Measurements from ENCODE around the gene MRPS21. TPM values are rescaled to one million over a fixed set of nuclear protein-coding genes. Genes with fewer than 3 reads are reported as not detected.

MRPS21 gene
- total RNA-seq: 68.4 and 69.4 TPM in 2 replicates
- long read RNA-seq, transcript MRPS21-202 (3 exons, 1,226 nt): minor isoform, 13 of 38 reads
- long read RNA-seq, transcript MRPS21-201 (2 exons, 1,462 nt): major isoform, 23 of 38 reads
- long read RNA-seq, partial matches to known transcripts: 0 of 38 reads
- long read RNA-seq, other reads (novel, unspliced or antisense): 2 of 38 reads

DNA sequence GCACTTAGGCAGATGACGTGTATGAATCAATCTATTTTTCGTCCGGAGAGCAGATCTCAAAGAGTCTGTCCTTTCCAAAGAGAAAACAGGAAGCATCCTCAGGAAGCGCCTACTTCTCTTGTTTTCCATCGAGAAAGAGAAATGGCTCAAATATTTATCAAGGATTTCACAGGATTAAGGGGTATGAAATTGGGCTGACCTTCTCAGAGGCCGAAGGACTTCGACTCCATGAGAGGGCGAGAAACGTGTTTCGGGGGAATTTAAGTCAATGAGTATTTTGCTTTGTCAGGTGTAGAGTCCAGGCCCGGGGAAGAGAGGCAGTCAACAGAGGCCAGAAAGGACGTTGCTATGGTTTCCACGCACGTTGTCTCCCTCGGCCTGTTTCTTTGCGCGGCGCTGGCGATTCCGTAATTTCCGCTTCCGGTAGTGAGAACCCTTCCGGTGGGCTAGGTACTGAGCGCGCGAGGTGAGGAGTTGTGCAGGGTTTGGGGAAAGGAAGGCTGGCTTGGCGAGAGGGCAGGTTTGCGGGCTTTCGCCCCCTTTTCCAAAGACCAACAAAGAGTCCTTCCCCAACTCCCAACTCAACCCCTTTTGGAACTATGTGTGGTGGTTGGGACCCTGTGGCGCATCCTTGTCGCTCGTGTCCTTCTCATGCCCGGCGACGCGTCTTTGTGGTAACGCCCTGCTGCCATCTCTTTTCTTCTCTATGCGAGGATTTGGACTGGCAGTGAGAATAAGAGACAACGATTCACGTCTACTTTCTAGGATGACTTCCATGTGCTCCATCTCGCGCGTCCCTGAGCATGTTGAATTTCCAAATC is at the start of gene MRPS21:
TSS of gene MRPS21 (plus strand) at position 429 of the 821 bp plus-strand sequence. CDS start 506 bp downstream, outside the sequence.
- TF ChIP-seq, protein P1, sequence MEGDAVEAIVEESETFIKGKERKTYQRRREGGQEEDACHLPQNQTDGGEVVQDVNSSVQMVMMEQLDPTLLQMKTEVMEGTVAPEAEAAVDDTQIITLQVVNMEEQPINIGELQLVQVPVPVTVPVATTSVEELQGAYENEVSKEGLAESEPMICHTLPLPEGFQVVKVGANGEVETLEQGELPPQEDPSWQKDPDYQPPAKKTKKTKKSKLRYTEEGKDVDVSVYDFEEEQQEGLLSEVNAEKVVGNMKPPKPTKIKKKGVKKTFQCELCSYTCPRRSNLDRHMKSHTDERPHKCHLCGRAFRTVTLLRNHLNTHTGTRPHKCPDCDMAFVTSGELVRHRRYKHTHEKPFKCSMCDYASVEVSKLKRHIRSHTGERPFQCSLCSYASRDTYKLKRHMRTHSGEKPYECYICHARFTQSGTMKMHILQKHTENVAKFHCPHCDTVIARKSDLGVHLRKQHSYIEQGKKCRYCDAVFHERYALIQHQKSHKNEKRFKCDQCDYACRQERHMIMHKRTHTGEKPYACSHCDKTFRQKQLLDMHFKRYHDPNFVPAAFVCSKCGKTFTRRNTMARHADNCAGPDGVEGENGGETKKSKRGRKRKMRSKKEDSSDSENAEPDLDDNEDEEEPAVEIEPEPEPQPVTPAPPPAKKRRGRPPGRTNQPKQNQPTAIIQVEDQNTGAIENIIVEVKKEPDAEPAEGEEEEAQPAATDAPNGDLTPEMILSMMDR (IDR thresholded peaks at IDR 0.05; ENCODE audit: unreplicated experiment): no peak
- Mint-ChIP-seq H3K27me3 (no peaks in the 10 kb centered on the region), H3K9me3 (ENCODE audit: low read depth) (no peaks in the 10 kb centered on the region), H3K36me3 (ENCODE audit: insufficient read depth) (peaks cover 8% of the 10 kb centered on the region), H3K4me3 (ENCODE audit: low read depth) (peak within 1 kb of the TSS; percentile 95), H3K27ac (peak within 1 kb of the TSS; percentile 96), H3K4me1 (ENCODE audit: low read depth) (peaks cover 13% of the 10 kb centered on the region)
- peak; percentile 53 for DNase-seq (ENCODE audit: low spot score, unreplicated experiment)

DNA sequence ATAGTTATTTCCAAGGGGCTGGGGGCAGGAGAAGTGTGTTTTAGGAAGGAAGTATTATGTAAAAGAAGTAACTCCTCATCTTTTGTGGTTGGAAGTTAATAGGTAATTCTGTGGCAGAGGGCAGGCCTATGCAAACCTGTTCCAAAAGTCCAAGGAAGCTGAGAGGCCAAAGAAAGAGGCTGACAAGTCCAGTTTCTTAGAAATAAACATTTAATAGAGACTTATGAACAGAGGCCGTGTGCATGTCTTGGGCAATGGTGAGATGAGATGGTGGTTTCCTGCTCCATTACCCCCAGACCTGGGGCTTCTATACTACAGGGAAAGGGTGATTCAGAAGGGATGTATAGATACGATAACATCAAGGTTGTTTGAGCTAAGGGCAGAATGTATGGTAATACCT is 43.7 kb upstream of the MRPS21 start:
- Mint-ChIP-seq H3K4me1 (ENCODE audit: low read depth) (no peaks in the 10 kb centered on the region), H3K4me3 (ENCODE audit: low read depth) (no peak overlapping the region), H3K27ac (no peak overlapping the region), H3K36me3 (ENCODE audit: insufficient read depth) (no peaks in the 10 kb centered on the region), H3K9me3 (ENCODE audit: low read depth) (no peaks in the 10 kb centered on the region), H3K27me3 (no peaks in the 10 kb centered on the region)
- TF ChIP-seq, protein P1 (IDR thresholded peaks at IDR 0.05; ENCODE audit: unreplicated experiment): no peak
- DNase-seq (ENCODE audit: low spot score, unreplicated experiment): no peak

DNA sequence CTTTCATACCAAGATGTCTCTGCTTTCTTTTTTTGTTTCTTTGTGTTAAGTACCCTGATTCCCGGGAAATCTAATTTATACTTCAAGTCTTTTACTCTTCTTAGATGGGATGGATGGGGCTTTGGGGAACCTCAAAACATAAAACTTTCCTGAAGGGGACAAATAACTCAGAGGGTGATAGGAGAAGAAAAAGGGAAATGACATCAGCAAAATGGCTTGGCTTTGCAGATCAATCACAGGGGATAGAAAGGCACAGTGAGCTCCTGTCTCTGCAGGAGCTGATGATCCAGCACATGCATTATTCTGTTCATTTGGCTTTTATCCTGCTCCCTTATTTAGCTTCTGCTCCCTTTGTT is 37.5 kb upstream of the MRPS21 start:
- Mint-ChIP-seq H3K4me3 (ENCODE audit: low read depth) (peak overlapping the region; percentile 52), H3K36me3 (ENCODE audit: insufficient read depth) (no peaks in the 10 kb centered on the region), H3K9me3 (ENCODE audit: low read depth) (no peaks in the 10 kb centered on the region), H3K27ac (peak overlapping the region; percentile 97), H3K4me1 (ENCODE audit: low read depth) (peaks cover 53% of the 10 kb centered on the region), H3K27me3 (no peaks in the 10 kb centered on the region)
- no peak for DNase-seq (ENCODE audit: low spot score, unreplicated experiment)
- TF ChIP-seq, protein P1 (IDR thresholded peaks at IDR 0.05; ENCODE audit: unreplicated experiment): no peak

DNA sequence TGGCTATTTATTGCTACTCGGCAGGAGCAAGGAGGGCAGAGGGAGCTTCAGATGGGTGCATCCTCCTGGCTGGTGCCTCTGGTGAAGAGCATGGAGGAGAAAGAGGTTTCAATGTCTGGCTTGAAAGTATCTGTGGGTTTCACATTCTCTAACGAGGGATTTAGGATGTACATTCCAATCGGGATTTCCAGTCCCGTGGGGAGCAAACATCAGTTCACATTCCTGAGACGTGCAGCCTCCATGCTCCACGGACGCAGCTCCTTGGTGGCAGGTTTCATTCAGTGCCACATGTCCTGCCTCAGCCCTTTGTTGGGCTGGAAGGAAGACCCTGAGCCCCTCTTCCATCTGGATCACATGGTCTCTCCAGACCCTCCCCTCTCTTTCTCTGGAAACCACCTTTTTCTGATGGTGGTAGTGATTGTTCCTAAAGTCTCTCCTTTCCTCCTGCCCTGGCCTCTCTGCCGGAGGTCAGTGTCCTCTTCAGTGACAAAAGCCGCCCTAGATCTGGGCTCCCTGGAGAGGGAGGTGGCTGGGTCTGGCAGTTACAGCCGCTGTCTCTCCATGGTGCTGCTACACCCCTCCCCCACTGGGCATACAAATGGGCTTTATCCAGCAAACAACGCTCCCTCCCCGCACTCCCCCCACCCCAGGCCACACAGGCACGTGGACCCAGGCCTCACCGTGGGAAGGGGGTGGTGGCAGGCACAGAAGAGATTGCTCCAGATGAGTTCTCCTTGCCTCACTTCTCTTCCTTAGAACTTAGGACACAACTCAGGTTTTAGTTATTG is 36.9 kb upstream of the MRPS21 start:
- H3K4me3 Mint-ChIP-seq (ENCODE audit: low read depth): peak overlapping the region; percentile 69
- peaks cover 53% of the 10 kb centered on the region for H3K4me1 Mint-ChIP-seq (ENCODE audit: low read depth)
- no peaks in the 10 kb centered on the region for H3K36me3 Mint-ChIP-seq (ENCODE audit: insufficient read depth)
- H3K9me3 Mint-ChIP-seq (ENCODE audit: low read depth): no peaks in the 10 kb centered on the region
- no peak for DNase-seq (ENCODE audit: low spot score, unreplicated experiment)
- no peaks in the 10 kb centered on the region for H3K27me3 Mint-ChIP-seq
- H3K27ac Mint-ChIP-seq: peak overlapping the region; percentile 97
- TF ChIP-seq, protein P1 (IDR thresholded peaks at IDR 0.05; ENCODE audit: unreplicated experiment): no peak
